Stimulated activated CD4-positive, alpha-beta T cell treated with anti-CD3 and anti-CD28 coated beads, TNF-alpha, amount 100 ng/mL, for 48 hours (primary cell): ENCODE data around the gene ERC1.

Source experiments
- DNase-seq, 3 donors: peaks; one replicate each; pipeline ENCODE4 v3.0.0-alpha.2; 2020; ENCODE audit warnings: low read depth in 3 of 3

The ERC1 gene

GRCh38 chr12:1474574-1475153 is 483.6 kb downstream of the ERC1 start:
- no peak for DNase-seq

DNA sequence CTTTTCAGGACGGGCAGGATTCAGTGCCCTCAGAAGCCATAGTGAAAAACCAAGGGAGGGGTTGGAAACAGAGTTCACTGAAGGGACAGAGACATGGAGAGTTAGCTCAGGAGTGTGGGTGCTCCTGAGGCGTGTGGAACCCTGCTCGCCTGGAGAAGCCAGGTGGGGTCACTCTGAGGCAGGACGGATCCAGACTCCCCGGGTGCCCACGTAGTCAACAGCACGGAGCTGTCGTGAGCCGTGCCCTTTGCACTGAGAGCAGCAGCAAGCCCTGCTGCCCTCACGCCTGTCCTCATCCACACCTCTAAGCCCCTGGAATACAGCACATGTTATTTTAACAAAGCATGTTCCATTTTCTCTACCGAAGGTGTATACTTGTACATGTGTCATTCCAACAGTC is 488.6 kb downstream of the ERC1 start:
- no peak for DNase-seq

DNA sequence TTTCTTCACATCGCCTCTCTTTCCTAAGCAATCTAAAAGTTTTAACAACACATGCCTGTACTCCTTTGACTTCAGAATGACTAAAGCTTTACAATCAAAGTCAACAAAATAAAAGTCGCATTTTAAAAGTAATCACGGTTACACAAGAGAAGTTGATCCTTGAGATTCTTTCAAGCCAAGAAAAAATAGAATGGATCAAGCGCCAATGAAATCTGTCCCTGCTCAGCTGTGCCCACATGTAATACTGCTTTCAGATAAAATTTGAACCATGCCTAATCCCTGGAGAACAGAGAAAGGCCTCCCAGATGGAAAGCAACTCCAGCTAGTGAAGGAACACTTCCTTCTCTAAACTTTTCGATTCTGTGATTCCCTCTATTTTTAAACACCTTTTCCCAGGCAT is 490.3 kb downstream of the ERC1 start:
- DNase-seq: no peak

DNA sequence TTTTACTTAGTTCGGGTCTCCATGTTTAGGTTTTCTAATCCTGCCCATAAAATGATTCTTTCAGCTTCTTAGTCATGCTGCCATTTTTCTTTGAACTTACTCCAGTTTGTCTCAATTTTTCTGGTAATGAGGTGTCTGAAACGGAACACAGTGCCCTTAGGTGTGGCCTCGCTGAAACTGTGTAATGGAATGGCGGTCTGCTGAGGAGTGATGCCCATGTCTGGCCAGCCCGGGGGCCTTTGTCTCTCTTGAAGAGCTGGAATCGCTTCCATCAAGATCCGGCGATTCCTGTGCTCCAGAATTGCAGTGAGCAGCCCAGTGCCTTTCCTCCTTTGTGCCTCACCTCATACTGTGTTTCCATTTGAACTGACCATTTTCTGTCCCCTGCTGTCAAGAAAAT is 490.9 kb downstream of the ERC1 start:
- no peak for DNase-seq

- DNase-seq: no peak
Observed at GRCh38 chr12:1488908-1489381, 497.9 kb downstream of the ERC1 start.

DNA sequence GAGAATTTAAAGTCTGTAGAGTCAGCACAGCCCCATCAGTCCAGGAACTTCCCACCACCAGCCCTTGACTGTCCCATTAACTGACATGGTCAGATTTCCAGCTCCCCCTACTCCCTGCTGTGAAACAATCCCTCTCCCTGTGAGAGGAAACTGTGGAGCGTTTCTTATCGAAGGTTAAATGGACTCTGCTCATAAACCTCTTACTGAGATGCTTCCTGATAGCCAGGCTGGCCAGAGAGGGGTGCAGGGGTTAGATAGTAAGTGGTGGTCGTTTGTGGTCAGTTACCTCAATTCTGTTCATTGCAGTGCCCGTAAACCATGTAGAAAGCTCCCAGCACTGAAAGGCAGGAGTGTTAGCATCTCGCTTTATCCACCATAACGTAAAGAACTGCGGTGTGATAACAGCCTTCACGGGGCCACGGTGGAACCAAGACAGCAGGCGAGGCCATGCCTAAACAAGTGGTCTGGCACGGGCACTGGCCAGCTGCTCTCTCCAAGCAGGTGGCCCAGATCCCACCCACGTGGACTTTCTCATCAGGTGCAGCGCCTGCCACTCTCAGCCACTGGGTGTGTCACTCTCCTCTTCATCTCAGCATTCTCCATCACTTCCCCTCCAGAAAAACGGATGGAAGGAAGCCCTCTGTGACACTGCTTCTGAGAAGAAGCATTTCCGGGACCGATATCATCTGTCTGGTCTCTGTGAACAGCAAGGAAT is 501.1 kb downstream of the ERC1 start:
- no peak for DNase-seq

DNA sequence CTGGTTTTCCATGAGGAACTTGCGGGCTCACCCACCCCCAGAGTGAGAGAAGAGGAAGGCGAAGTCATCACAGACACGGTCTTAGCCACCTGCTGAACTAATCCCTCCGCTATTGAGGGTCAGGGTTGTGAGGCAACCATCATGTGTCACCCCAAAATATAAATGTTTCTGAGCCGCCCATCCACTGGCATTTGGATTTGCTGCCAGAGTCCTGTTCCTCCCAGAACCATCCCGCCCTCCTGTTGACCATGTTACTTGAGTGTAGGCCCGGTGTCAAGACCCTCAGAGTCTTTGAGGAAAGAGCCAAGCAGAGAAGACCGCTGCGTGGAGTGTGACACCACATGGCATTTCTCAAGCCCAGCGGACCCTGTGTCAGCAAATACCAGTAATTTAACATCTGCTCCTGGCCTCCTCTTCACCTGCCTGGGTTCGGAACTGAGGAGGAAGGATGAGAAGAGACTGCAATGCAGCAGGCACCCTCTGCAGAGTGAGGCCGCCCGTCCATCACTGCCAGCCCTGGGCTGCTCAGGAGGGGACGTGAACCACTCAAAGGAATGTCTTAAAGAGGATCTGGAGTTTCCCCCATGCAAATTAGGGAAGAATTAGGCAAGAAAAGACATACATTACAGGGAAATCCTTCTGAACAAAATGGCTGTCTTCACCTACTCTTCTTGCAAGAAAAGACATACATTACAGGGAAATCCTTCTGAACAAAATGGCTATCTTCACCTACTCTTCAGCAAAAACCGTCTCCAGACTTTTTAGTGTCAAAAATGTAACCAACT is 502.9 kb downstream of the ERC1 start:
- DNase-seq: no peak

GRCh38 chr12:1494856-1495255 is 503.8 kb downstream of the ERC1 start:
- DNase-seq: no peak

- no peak for DNase-seq
Observed at GRCh38 chr12:1496162-1496900, 505.3 kb downstream of the ERC1 start.

- no peak for DNase-seq
Observed at GRCh38 chr12:1497161-1497560, 506.1 kb downstream of the ERC1 start.

DNA sequence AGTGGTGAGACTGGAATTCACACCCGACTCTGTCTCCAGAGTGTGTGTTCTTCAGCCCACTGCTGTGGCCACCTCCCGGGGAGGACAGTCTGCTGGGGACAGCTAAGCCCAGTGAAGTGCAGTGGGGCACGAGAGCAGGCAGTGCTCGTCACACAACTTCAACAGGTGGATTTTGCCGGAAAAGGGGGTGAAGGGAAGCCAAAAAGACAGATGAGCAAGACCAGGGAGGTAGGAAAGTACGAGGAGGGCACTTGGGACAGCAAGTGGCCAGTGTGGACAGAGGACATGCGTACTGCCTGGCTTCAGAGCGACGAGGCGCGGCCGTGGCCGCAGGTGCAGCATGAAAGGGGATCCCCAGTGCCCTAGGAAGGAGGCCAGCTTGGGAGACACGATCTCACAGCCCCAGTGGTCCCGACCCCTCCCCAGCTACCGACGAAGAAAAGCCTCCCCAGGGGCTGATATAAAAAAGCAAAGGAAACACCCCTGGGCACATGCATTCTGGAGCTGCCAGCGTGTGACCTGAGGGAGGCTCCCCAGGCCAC is 507.2 kb downstream of the ERC1 start:
- no peak for DNase-seq

GRCh38 chr12:1499351-1499750 is 508.3 kb downstream of the ERC1 start:
- no peak for DNase-seq

DNA sequence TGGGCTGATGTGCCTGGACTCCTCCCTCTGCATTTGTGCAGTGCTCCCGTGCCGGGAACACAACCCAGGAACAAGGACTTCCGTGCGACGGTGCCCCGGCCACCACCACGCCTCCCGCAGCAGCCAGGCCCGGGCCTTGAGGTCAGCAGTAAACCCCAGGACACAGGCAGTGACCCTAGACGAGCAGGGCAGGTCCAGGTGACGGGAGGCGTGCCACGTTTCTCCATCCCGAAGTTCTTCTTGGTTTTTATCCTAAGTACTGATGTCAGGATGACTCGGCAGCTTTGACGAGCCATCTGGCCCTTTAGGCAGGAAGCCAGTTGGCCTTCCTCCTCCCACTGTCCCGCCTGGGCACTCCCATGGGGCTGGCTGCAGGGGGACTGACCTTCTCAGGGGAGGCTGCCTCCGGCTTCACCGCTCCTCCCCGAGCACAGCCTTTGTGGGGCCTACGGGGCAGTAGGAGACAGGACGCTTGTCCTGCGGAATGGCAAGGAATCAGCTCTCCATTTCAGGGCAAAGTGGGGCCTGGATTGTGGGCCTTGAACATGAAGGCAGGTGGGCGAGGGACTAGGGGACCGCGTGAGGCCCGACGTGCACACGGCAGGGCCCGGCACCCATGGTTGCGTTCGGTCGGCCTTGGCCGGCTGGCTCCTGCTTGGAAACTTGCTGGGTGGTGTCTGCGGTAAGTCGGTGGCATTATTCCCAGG is 509.2 kb downstream of the ERC1 start:
- DNase-seq: no peak

DNA sequence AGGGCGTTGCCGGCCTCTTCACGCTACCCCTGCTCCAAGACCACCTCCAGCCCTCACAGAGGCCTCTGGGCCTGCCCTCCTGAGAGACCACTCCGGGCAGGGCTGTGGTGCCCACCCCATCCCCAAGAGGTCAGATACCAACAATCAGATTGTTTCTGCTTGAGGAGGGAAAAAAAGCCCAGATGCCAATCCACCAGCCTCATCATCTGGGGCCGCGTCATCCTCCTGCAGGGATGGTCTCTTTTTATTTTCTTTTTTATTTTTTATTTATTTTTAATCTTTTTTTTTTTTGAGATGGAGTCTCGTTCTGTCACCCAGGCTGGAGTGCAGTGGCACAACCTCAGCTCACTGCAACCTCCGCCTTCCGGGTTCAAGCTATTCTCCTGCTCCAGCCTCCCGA is 510.0 kb downstream of the ERC1 start:
- no peak for DNase-seq

- DNase-seq: no peak
Observed at GRCh38 chr12:1501695-1502378, 510.8 kb downstream of the ERC1 start.

- DNase-seq: no peak
Observed at GRCh38 chr12:1502379-1502720, 511.3 kb downstream of the ERC1 start.

DNA sequence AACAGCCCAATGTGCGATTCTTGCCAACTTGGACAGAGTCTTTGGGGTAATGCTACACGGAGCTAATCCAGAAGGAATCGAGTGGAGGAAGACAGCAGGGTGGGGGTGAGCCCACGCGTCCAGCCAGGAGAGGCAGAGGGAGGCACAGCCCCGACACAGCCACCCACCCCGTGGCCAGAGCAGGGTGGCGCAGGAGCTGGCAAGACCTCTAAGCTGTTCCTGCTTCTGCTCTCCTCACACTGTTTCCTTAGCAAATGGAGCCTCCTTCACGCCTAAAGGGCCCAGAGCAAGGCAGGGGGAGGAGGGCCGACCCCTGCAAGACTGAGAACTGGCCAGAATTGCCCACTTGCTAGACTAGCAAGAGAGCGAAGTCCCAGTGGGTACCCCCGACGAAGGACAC is 511.8 kb downstream of the ERC1 start:
- no peak for DNase-seq

- no peak for DNase-seq
Observed at GRCh38 chr12:1503281-1503711, 512.3 kb downstream of the ERC1 start.

- no peak for DNase-seq
Observed at GRCh38 chr12:1504304-1504894, 513.4 kb downstream of the ERC1 start.

- no peak for DNase-seq
Observed at GRCh38 chr12:1504895-1505311, 513.9 kb downstream of the ERC1 start.
